Heart right ventricle (tissue), 16 donors: ENCODE measurements around the gene SDR9C7. TPM values are rescaled to one million over a fixed set of nuclear protein-coding genes. Genes with fewer than 3 reads are reported as not detected.
"Not testable (repeated sequence)": the region's sequence is repeated elsewhere in the genome, so short reads cannot be mapped to it uniquely, and the experiment has no call there.

ENCODE experiments used
- ATAC-seq, 8 donors: fragments of 200-7000 bp; cut with Tn5 transposase; one replicate each; pipeline ENCODE4 v1.9.1; 2020; ENCODE audit warnings: mild to moderate bottlenecking in 8 of 8, moderate library complexity in 8 of 8, moderate number of reproducible peaks in 1 of 8
- DNase-seq, 2 donors: peaks; one replicate each; pipeline ENCODE4 v3.0.0-alpha.2; 2020
- H3K27ac ChIP-seq, 10 donors: fragments of 200-600 bp; sonication (generic) in 2 of 10; one replicate each; pipeline versions ENCODE4 v1.5.0 to v1.8.0; 2020 to 2022; ENCODE audit warnings: mild to moderate bottlenecking in 3 of 10
- H3K27me3 ChIP-seq, 7 donors: fragments of 200-600 bp; one replicate each; pipeline ENCODE4 v1.8.0; 2021 to 2022; ENCODE audit warnings: mild to moderate bottlenecking in 2 of 7
- H3K36me3 ChIP-seq, 9 donors: fragments of 200-600 bp; sonication (generic) in 1 of 9; one replicate each; pipeline versions ENCODE4 v1.5.0 to v1.8.0; 2020 to 2022; ENCODE audit warnings: mild to moderate bottlenecking in 2 of 9
- H3K4me1 ChIP-seq, 9 donors: fragments of 200-600 bp; sonication (generic) in 1 of 9; one replicate each; pipeline versions ENCODE4 v1.5.0 to v1.8.0; 2020 to 2022; ENCODE audit warnings: mild to moderate bottlenecking in 4 of 9
- H3K4me3 ChIP-seq, 10 donors: fragments of 200-600 bp; sonication (generic) in 2 of 10; one replicate each; pipeline versions ENCODE4 v1.5.0 to v1.8.0; 2020 to 2022; ENCODE audit warnings: mild to moderate bottlenecking in 7 of 10, moderate library complexity in 2 of 10
- H3K9me3 ChIP-seq, 11 donors: fragments of 200-600 bp in 10 of 11; sonication (generic) in 2 of 11; one replicate each; pipeline versions ENCODE4 v1.5.0 to v1.8.0; 2013 to 2022; ENCODE audit warnings: mild to moderate bottlenecking in 2 of 11, control low read depth in 1 of 11, moderate library complexity in 1 of 11
- CTCF ChIP-seq, 9 donors: fragments of 200-600 bp; sonication (generic) in 2 of 9; IDR thresholded peaks; one replicate each; pipeline versions ENCODE4 v1.5.0 to v1.8.0; 2021 to 2022; ENCODE audit warnings: antibody characterized with exemption in 9 of 9, mild to moderate bottlenecking in 5 of 9, moderate library complexity in 1 of 9
- WGBS, 2 donors: extraction: QIAGEN DNeasy Blood & Tissue Kit; methylation state at CpG; one replicate each; pipeline ENCODE4 v1.1.7; 2013; ENCODE audit warnings: inconsistent platforms in 1 of 2; 5-methylcytosine and 5-hydroxymethylcytosine counted together
- intact Hi-C, 10 donors: fragments of 100-400 bp; cut with DNase I; formaldehyde crosslinking; loops; one replicate each; pipeline versions ENCODE4 v1.11.1 to v1.14.2; 2022
- polyA plus RNA-seq, 2 donors: library from polyadenylated mRNA; stranded (reverse); fragments of 200-250 nt; gene quantifications; one replicate each; pipeline ENCODE4 v1.2.3, GENCODE V29; 2013
- total RNA-seq, 10 donors: library from RNA; stranded (reverse); fragmentation: NEBNext Ultra II Directional in 3 of 10; extraction: Animal tissue kit (Norgen Biotek cat#: 25700) in 3 of 10; gene quantifications; one replicate each; pipeline versions ENCODE4 v1.2.1 to v1.2.4, GENCODE V29; 2021 to 2023
- donor health status: Arrhythmogenic right ventricular cardiomyopathy.
- donor health status: ischemic (EF 13 %, LVEDD 7.1; RV severe dilation, severe dysfunction).
- donor health status: healthy with polysubstance abuse.
- donor health status: DM: no; HTN: yes; CAD: no.
- donor health status: DM: no; HTN: no; CAD: no.
- donor health status: ischemic (EF 25% LVEDD 6.9; RV normal size, moderate dysfunction).
- donor health status: ischemic (EF 25% LVEDD 5.7; RV mildly dilated, moderate dysfunction).
- donor health status: healthy.
- donor health status: DM: yes; HTN: yes; CAD: no.
- donor health status: Ischemic cardiomyopathy.
- donor health status: ischemic (EF 35%, LVEDD 5.7; RV mildly dilated, moderate dysfunction).
- donor health status: nonischemic (EF 11% LVEDD 7.7; RV severe dilation, severe dysfunction).
- donor health status: DM: yes; HTN: yes; CAD: no.
- donor health status: PGD.
- donor health status: ischemic (EF 29% LVEDD 5.4; RV normal size, mild dysfunction).
- donor health status: nonischemic (EF 23%, LVEDD 6.1; RV moderate dilation, normal function).

Gene SDR9C7
- total and polyA plus RNA-seq, 12 donors = 0.04 to 0.29 (median 0.21) TPM; not detected in 8

- Histone ChIP-seq H3K9me3 (peaks cover 0 to 4% (median 0%) of the 10 kb centered on the region in 11 donors), H3K4me1 (peaks cover 0 to 11% (median 0%) of the 10 kb centered on the region in 9 donors), H3K36me3 (no peaks in the 10 kb centered on the region), H3K27ac (no peak overlapping the region), H3K4me3 (no peak overlapping the region), H3K27me3 (no peaks in the 10 kb centered on the region)
- intact Hi-C loops = no loop called here
- WGBS, 2 donors = 27 to 45% methylated on average over 3 of the region's 3 CpGs
- ATAC-seq (peak in 7 of 8 donors; percentile 12 to 66 (median 28)), DNase-seq (no peak)
- TF ChIP-seq CTCF (IDR thresholded peaks at IDR 0.05) = no peak
These were observed 7.2 kb upstream of the SDR9C7 start for GRCh38 chr12:56941299-56942017.

GRCh38 chr12:56940942-56941298 is 6.7 kb upstream of the SDR9C7 start:
- H3K27me3 ChIP-seq, H3K4me3 ChIP-seq, H3K36me3 ChIP-seq, H3K9me3 ChIP-seq, intact Hi-C loops, DNase-seq, H3K27ac ChIP-seq: not testable (repeated sequence)
- peak in 2 of 8 donors; percentile 17 to 34 for ATAC-seq
- H3K4me1 ChIP-seq = peaks cover 0 to 11% (median 0%) of the 10 kb centered on the region in 9 donors
- WGBS, 2 donors = 8% methylated on average over 1 of the region's 4 CpGs; no CpG with 5 or more reads in 1 of the 2 donors

- no peak overlapping the region for H3K4me3 ChIP-seq
- H3K4me1 ChIP-seq = peaks cover 0 to 21% (median 4%) of the 10 kb centered on the region in 9 donors
- H3K36me3 ChIP-seq = no peaks in the 10 kb centered on the region
- H3K9me3 ChIP-seq = no peaks in the 10 kb centered on the region
- TF ChIP-seq CTCF (IDR thresholded peaks at IDR 0.05) = no peak
- H3K27me3 ChIP-seq = no peaks in the 10 kb centered on the region
- WGBS, 2 donors = 86 to 93% methylated on average over 2 of the region's 2 CpGs
- ATAC-seq (no peak), DNase-seq (no peak)
- no peak overlapping the region for H3K27ac ChIP-seq
- intact Hi-C loops = no loop called here
These were observed 1.5 kb upstream of the SDR9C7 start for GRCh38 chr12:56935752-56936151.

- TF ChIP-seq CTCF (IDR thresholded peaks at IDR 0.05) = no peak
- WGBS, 2 donors = 80 to 81% methylated on average over 2 of the region's 2 CpGs
These were observed 949 bp upstream of the SDR9C7 start for GRCh38 chr12:56935157-56935556.

GRCh38 chr12:56932867-56933266 is 1.3 kb downstream of the SDR9C7 start:
- peaks cover 0 to 21% (median 4%) of the 10 kb centered on the region in 9 donors for H3K4me1 ChIP-seq
- intact Hi-C loops = no loop called here
- H3K4me3 ChIP-seq = no peak overlapping the region
- H3K27me3 ChIP-seq = no peaks in the 10 kb centered on the region
- peak in 6 of 8 donors; percentile 28 to 73 (median 50) for ATAC-seq
- no peak for TF ChIP-seq CTCF (IDR thresholded peaks at IDR 0.05)
- peak in 1 of 2 donors; percentile 29 for DNase-seq
- WGBS, 2 donors = 72 to 81% methylated on average over 1 of the region's 1 CpG
- no peaks in the 10 kb centered on the region for H3K9me3 ChIP-seq
- peak overlapping the region in 1 of 10 donors; percentile 71 for H3K27ac ChIP-seq
- no peaks in the 10 kb centered on the region for H3K36me3 ChIP-seq

More at GRCh38 chr12:56935157-56935556, 949 bp upstream of the SDR9C7 start:
- Histone ChIP-seq H3K4me1 (peaks cover 0 to 21% (median 4%) of the 10 kb centered on the region in 9 donors), H3K27ac (no peak overlapping the region), H3K36me3 (no peaks in the 10 kb centered on the region), H3K4me3 (no peak overlapping the region), H3K9me3 (no peaks in the 10 kb centered on the region), H3K27me3 (no peaks in the 10 kb centered on the region)
- no peak for DNase-seq
- ATAC-seq = no peak
- intact Hi-C loops = no loop called here
